Right lobe of liver (tissue), 6 donors: ENCODE measurements around the gene OR5T2. TPM values are rescaled to one million over a fixed set of nuclear protein-coding genes. Genes with fewer than 3 reads are reported as not detected.

ENCODE experiments used
- ATAC-seq, 4 donors: fragments of 200-7000 bp; cut with Tn5 transposase; one replicate each; pipeline ENCODE4 v1.9.1; 2020; ENCODE audit warnings: mild to moderate bottlenecking in 4 of 4, moderate library complexity in 4 of 4
- DNase-seq, 3 donors: peaks; one replicate each; pipeline ENCODE4 v3.0.0-alpha.2; 2020
- H3K27ac ChIP-seq, 3 donors: fragments of 200-600 bp; one replicate each; pipeline ENCODE4 v1.8.0; 2022
- H3K27me3 ChIP-seq, 2 donors: fragments of 200-600 bp; one replicate each; pipeline ENCODE4 v1.8.0; 2022
- H3K36me3 ChIP-seq, 4 donors: fragments of 200-600 bp; sonication (generic) in 1 of 4; one replicate each; pipeline versions ENCODE4 v1.5.1 to v1.8.0; 2017 to 2022; ENCODE audit warnings: control low read depth in 1 of 4
- H3K4me1 ChIP-seq, 4 donors: fragments of 200-600 bp; sonication (generic) in 1 of 4; one replicate each; pipeline versions ENCODE4 v1.5.1 to v1.8.0; 2017 to 2022; ENCODE audit warnings: control low read depth in 1 of 4
- H3K4me3 ChIP-seq, 3 donors: fragments of 200-600 bp; one replicate each; pipeline ENCODE4 v1.8.0; 2022
- H3K9me3 ChIP-seq, 4 donors: fragments of 200-600 bp; sonication (generic) in 1 of 4; one replicate each; pipeline versions ENCODE4 v1.5.1 to v1.8.0; 2017 to 2022; ENCODE audit warnings: control low read depth in 1 of 4
- POLR2A ChIP-seq: fragments of 450-650 bp; IDR thresholded peaks from one replicate; pipeline ENCODE4 v1.6.1; 2017; ENCODE audit warnings: antibody characterized with exemption, mild to moderate bottlenecking
- intact Hi-C, 2 donors: fragments of 100-400 bp; cut with DNase I; formaldehyde crosslinking; loops; one replicate each; pipeline versions ENCODE4 v1.11.2 to v1.14.1; 2022
- total RNA-seq, 6 experiments: library from RNA; depleted of rRNA in 2 of 6; stranded (reverse); fragments of >200 nt in 2 of 6; fragmentation: NEBNext Ultra II Directional in 3 of 6; extraction: Animal tissue kit (Norgen Biotek cat#: 25700) in 3 of 6; gene quantifications; one replicate each; pipeline versions ENCODE4 v1.1.0 to v1.2.4, GENCODE V29; 2016 to 2023
- TF ChIP-seq, protein P1 (sequence below), 4 donors: fragments of 200-600 bp in 3 of 4; fragments of 450-650 bp in 1 of 4; IDR thresholded peaks; one replicate each; pipeline versions ENCODE4 v1.5.1 to v1.8.0; 2016 to 2022; ENCODE audit warnings: antibody characterized with exemption in 4 of 4, mild to moderate bottlenecking in 2 of 4
- donor health status: DM: no; HTN: yes; CAD: no.
- donor health status: DM: no; HTN: no; CAD: no.
- donor health status: DM: no; HTN: no; CAD: no.
- donor health status: DM: no; HTN: yes; CAD: no.
- donor health status: DM: no; HTN: yes; CAD: no.

OR5T2 gene
- total RNA-seq, 6 experiments from 2014 or later: not detected

DNA sequence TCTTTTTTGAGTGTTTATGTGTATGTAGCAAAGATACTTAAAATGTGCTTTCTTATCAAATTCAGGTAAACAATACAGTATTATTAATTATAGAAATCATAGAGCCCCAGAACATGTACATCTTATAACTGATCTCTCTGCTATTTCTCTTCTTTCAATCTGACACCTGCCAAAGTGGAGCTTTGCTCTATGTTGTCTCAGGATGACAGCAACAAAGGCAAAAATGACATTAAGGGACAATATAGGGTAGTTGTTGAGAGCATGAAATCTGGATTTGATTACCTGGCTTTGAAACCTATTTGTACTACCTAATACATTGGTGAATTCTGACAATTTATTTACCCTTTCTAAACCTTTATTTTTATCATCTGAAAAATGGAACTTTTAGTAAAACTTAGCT lies 50.6 kb downstream of the OR5T2 start:
- intact Hi-C loops: no loop called here
- ATAC-seq (no peak), DNase-seq (no peak)
- Histone ChIP-seq H3K4me1 (no peaks in the 10 kb centered on the region), H3K9me3 (no peaks in the 10 kb centered on the region), H3K4me3 (no peak overlapping the region), H3K27ac (no peak overlapping the region), H3K27me3 (no peaks in the 10 kb centered on the region), H3K36me3 (no peaks in the 10 kb centered on the region)
- no peak for TF ChIP-seq POLR2A
- TF ChIP-seq, protein P1, sequence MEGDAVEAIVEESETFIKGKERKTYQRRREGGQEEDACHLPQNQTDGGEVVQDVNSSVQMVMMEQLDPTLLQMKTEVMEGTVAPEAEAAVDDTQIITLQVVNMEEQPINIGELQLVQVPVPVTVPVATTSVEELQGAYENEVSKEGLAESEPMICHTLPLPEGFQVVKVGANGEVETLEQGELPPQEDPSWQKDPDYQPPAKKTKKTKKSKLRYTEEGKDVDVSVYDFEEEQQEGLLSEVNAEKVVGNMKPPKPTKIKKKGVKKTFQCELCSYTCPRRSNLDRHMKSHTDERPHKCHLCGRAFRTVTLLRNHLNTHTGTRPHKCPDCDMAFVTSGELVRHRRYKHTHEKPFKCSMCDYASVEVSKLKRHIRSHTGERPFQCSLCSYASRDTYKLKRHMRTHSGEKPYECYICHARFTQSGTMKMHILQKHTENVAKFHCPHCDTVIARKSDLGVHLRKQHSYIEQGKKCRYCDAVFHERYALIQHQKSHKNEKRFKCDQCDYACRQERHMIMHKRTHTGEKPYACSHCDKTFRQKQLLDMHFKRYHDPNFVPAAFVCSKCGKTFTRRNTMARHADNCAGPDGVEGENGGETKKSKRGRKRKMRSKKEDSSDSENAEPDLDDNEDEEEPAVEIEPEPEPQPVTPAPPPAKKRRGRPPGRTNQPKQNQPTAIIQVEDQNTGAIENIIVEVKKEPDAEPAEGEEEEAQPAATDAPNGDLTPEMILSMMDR (IDR thresholded peaks at IDR 0.05): no peak

Other genes starting within 250 kb of the OR5T2 start
- not detected for gene OR5F1, start 239.6 kb downstream of the OR5T2 start, total RNA-seq
- gene OR5AS1, start 206.6 kb downstream of the OR5T2 start, total RNA-seq: not detected
- gene OR8I2, start 140.9 kb downstream of the OR5T2 start, total RNA-seq: not detected
- gene OR8H2, start 130.6 kb downstream of the OR5T2 start, total RNA-seq: not detected
- gene OR8H3, start 111.9 kb downstream of the OR5T2 start, total RNA-seq: not detected
- not detected for gene OR8J3, start 94.1 kb downstream of the OR5T2 start, total RNA-seq
- gene OR8K5, start 73.9 kb downstream of the OR5T2 start, total RNA-seq: not detected
- not detected for gene OR5J2, start 57.6 kb downstream of the OR5T2 start, total RNA-seq
- not detected for gene OR5T3, start 18.0 kb upstream of the OR5T2 start, total RNA-seq
- not detected for gene OR5T1, start 39.9 kb upstream of the OR5T2 start, total RNA-seq
- gene OR8H1, start 58.0 kb upstream of the OR5T2 start, total RNA-seq: not detected
- not detected for gene OR8K3, start 80.9 kb upstream of the OR5T2 start, total RNA-seq
- gene OR8K1, start 111.8 kb upstream of the OR5T2 start, total RNA-seq: not detected
- gene OR8J1, start 120.0 kb upstream of the OR5T2 start, total RNA-seq: not detected
- gene OR8U1, start 141.4 kb upstream of the OR5T2 start, total RNA-seq: not detected
- not detected for gene OR5AL1, start 178.4 kb upstream of the OR5T2 start, total RNA-seq
- gene OR5M3, start 239.1 kb upstream of the OR5T2 start, total RNA-seq: not detected